WTC11 (cell line): ENCODE data around the gene LGALS8. TPM values are rescaled to one million over a fixed set of nuclear protein-coding genes. Genes with fewer than 3 reads are reported as not detected.
"Not testable (repeated sequence)": the region's sequence is repeated elsewhere in the genome, so short reads cannot be mapped to it uniquely, and the experiment has no call there.

ENCODE experiments used
- ATAC-seq: fragments of 200-7000 bp; cut with Tn5 transposase; 2 replicates; pipeline ENCODE4 v1.10.0; 2021; ENCODE audit warnings: mild to moderate bottlenecking, moderate library complexity
- CTCF ChIA-PET: fragments of 300-600 bp; sonication (Branson Sonifier 250); formaldehyde crosslinking; loops from one replicate; lab custom pipeline; 2021; ENCODE audit warnings: antibody characterized with exemption; lab: Charles Lee
- POLR2A ChIA-PET: fragments of 350-600 bp; sonication (Branson Sonifier 250); formaldehyde crosslinking; loops from one replicate; lab custom pipeline; 2021; ENCODE audit warnings: antibody characterized with exemption; lab: Charles Lee
- DNase-seq: peaks from one replicate; pipeline ENCODE4 v3.0.0; 2021; ENCODE audit warnings: low spot score
- H3K27ac Mint-ChIP-seq: 2 replicates; pipeline ENCODE4 v1.8.0; 2021; ENCODE audit warnings: mixed read lengths
- H3K27me3 Mint-ChIP-seq: 2 replicates; pipeline ENCODE4 v1.8.0; 2021; ENCODE audit warnings: low read depth, mild to moderate bottlenecking, moderate library complexity, mixed read lengths
- H3K36me3 Mint-ChIP-seq: 2 replicates; pipeline ENCODE4 v1.8.0; 2021; ENCODE audit warnings: mixed read lengths
- H3K4me1 Mint-ChIP-seq: 2 replicates; pipeline ENCODE4 v1.8.0; 2022; ENCODE audit warnings: mixed read lengths
- H3K4me3 Mint-ChIP-seq: 2 replicates; pipeline ENCODE4 v1.8.0; 2021; ENCODE audit warnings: mild to moderate bottlenecking, moderate library complexity, mixed read lengths
- H3K9me3 Mint-ChIP-seq: 2 replicates; pipeline ENCODE4 v1.8.0; 2021; ENCODE audit warnings: mixed read lengths
- GABPB1 ChIP-seq: sonication (generic); formaldehyde crosslinking; IDR thresholded peaks from 2 replicates; pipeline ENCODE4 v1.8.1; 2023; ENCODE audit warnings: mild to moderate bottlenecking, missing genetic modification reagents
- GRHL2 ChIP-seq: fragments of 250-450 bp; sonication (Bioruptor Pico); IDR thresholded peaks from 2 replicates; pipeline ENCODE4 v1.8.0; 2022; ENCODE audit warnings: mild to moderate bottlenecking, moderate library complexity; ENCODE audit not compliant: insufficient replicate concordance, severe bottlenecking
- IRF2 ChIP-seq: sonication (generic); formaldehyde crosslinking; IDR thresholded peaks from 2 replicates; pipeline ENCODE4 v1.8.0; 2022; ENCODE audit warnings: low read depth, missing genetic modification reagents, borderline replicate concordance
- JUN ChIP-seq: sonication (generic); formaldehyde crosslinking; IDR thresholded peaks from 2 replicates; pipeline ENCODE4 v1.8.0; 2023; ENCODE audit warnings: mild to moderate bottlenecking, missing genetic modification reagents
- KAT7 ChIP-seq: sonication (generic); formaldehyde crosslinking; IDR thresholded peaks from 2 replicates; pipeline ENCODE4 v1.8.1; 2023; ENCODE audit warnings: missing genetic modification reagents, mild to moderate bottlenecking, borderline replicate concordance
- NR2C2 ChIP-seq: sonication (generic); formaldehyde crosslinking; IDR thresholded peaks from 2 replicates; pipeline ENCODE4 v1.8.0; 2022; ENCODE audit warnings: mild to moderate bottlenecking, missing genetic modification reagents
- OVOL2 ChIP-seq: fragments of 250-450 bp; sonication (Bioruptor Pico); IDR thresholded peaks from 2 replicates; pipeline ENCODE4 v1.9.0; 2021; ENCODE audit warnings: mild to moderate bottlenecking, borderline replicate concordance
- RELA ChIP-seq: sonication (generic); formaldehyde crosslinking; IDR thresholded peaks from 2 replicates; pipeline ENCODE4 v1.8.1; 2022; ENCODE audit warnings: missing genetic modification reagents, mild to moderate bottlenecking, borderline replicate concordance
- RORB ChIP-seq: fragments of 250-450 bp; sonication (Bioruptor Pico); IDR thresholded peaks from 2 replicates; pipeline ENCODE4 v1.9.0; 2021; ENCODE audit warnings: mild to moderate bottlenecking
- SOX15 ChIP-seq: fragments of 250-450 bp; sonication (Bioruptor Pico); IDR thresholded peaks from 2 replicates; pipeline ENCODE4 v1.9.0; 2021; ENCODE audit warnings: mild to moderate bottlenecking
- SP1 ChIP-seq: sonication (generic); formaldehyde crosslinking; conservative IDR thresholded peaks from 2 replicates; pipeline ENCODE4 v1.8.1; 2022; ENCODE audit warnings: missing genetic modification reagents
- TEAD4 ChIP-seq: sonication (generic); formaldehyde crosslinking; IDR thresholded peaks from 2 replicates; pipeline ENCODE4 v1.8.0; 2022; ENCODE audit warnings: mild to moderate bottlenecking, missing genetic modification reagents
- ZNF121 ChIP-seq: sonication (generic); formaldehyde crosslinking; IDR thresholded peaks from 2 replicates; pipeline ENCODE4 v1.8.0; 2023; ENCODE audit warnings: missing genetic modification reagents
- ZNF416 ChIP-seq: fragments of 250-450 bp; sonication (Bioruptor Pico); IDR thresholded peaks from 2 replicates; pipeline ENCODE4 v1.9.0; 2021; ENCODE audit warnings: mild to moderate bottlenecking, inconsistent platforms
- ZNF423 ChIP-seq: fragments of 250-450 bp; sonication (Bioruptor Pico); IDR thresholded peaks from 2 replicates; pipeline ENCODE4 v2.1.2; 2022; ENCODE audit warnings: mild to moderate bottlenecking, moderate library complexity
- total RNA-seq: library from RNA; stranded (reverse); gene quantifications from 3 replicates; pipeline ENCODE4 v1.2.3, GENCODE V29; 2021
- TF ChIP-seq, protein P1 (sequence below): sonication (generic); formaldehyde crosslinking; IDR thresholded peaks from 2 replicates; pipeline ENCODE4 v1.8.1; 2023; ENCODE audit warnings: mild to moderate bottlenecking, missing genetic modification reagents, moderate library complexity
- TF ChIP-seq, protein P2 (sequence below): sonication (generic); formaldehyde crosslinking; IDR thresholded peaks from 2 replicates; pipeline ENCODE4 v1.8.1; 2022; ENCODE audit warnings: missing genetic modification reagents, borderline replicate concordance
- TF ChIP-seq, protein P3 (sequence below): fragments of 250-450 bp; sonication (Bioruptor Pico); IDR thresholded peaks from 2 replicates; pipeline ENCODE4 v1.9.0; 2021; ENCODE audit warnings: mild to moderate bottlenecking
- TF ChIP-seq, protein P4 (sequence below): sonication (generic); formaldehyde crosslinking; IDR thresholded peaks from 2 replicates; pipeline ENCODE4 v1.8.0; 2022; ENCODE audit warnings: mild to moderate bottlenecking, missing genetic modification reagents
- TF ChIP-seq, protein P5 (sequence below): sonication (generic); formaldehyde crosslinking; IDR thresholded peaks from 2 replicates; pipeline ENCODE4 v1.8.1; 2023; ENCODE audit warnings: mild to moderate bottlenecking, missing genetic modification reagents
- TF ChIP-seq, protein P6 (sequence below): fragments of 200-600 bp; IDR thresholded peaks from 2 replicates; pipeline ENCODE4 v1.8.0; 2022; ENCODE audit warnings: antibody characterized with exemption

LGALS8 gene
- total RNA-seq, 1 experiment from 2014 or later = 8.6 TPM

DNA sequence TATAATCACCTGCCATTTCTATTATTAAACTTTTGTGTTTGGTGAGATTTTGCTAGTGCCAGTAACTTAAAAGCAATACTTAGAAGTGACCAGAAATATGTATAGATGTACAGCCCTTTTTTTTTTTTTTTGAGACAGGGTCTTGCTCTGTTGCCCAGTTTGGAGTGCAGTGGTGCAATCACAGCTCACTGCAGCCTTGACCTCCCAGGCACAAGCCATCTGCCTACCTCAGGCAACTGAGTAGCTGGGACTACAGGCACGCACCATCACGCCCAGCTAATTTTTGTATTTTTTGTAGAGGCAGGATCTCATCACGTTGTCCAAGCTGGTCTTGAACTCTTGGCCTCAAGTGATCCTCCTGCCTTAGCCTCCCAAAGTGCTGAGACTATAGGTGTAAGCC, 56.6 kb downstream of the LGALS8 start:
- peak; percentile 45; the same call in 1 of the 2 replicates for TF ChIP-seq ZNF121 (CRISPR knock-in tag)
- not testable (repeated sequence) for ATAC-seq
- CTCF ChIA-PET = interaction anchor here (0.8 kb wide), 1 partner anchor 179 kb away, joined by 3 read pairs; no protein-coding TSS in a partner anchor

DNA sequence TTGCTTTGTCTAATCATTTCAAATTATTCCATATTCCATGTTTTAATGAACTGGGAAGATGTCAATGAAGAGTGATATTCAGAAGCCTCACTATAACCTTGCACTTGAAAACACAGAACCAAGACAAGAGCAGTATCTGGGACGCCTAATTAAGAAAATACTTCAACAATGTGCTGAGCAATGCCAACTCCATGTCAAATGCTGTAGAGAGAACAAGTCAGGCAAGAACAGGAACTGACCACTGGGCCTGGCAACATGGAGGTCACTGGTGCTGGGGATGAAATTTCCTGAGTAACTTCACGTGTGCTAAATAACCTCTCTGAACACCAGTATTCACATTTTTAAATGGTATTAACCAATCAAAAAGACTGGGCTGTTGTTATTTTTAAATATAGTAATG, 57.7 kb downstream of the LGALS8 start:
- Mint-ChIP-seq H3K4me3 (no peak overlapping the region), H3K4me1 (no peaks in the 10 kb centered on the region), H3K27me3 (no peaks in the 10 kb centered on the region), H3K36me3 (peaks cover 81% of the 10 kb centered on the region), H3K9me3 (no peaks in the 10 kb centered on the region), H3K27ac (no peak overlapping the region)
- TF ChIP-seq TEAD4 (no peak), KAT7 (CRISPR knock-in tag) (no peak), IRF2 (CRISPR knock-in tag) (no peak), SP1 (CRISPR knock-in tag) (no peak), NR2C2 (no peak), JUN (CRISPR knock-in tag) (no peak), GRHL2 (CRISPR knock-in tag) (no peak)
- TF ChIP-seq, protein P1, sequence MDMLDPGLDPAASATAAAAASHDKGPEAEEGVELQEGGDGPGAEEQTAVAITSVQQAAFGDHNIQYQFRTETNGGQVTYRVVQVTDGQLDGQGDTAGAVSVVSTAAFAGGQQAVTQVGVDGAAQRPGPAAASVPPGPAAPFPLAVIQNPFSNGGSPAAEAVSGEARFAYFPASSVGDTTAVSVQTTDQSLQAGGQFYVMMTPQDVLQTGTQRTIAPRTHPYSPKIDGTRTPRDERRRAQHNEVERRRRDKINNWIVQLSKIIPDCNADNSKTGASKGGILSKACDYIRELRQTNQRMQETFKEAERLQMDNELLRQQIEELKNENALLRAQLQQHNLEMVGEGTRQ (CRISPR knock-in tag) = no peak
- TF ChIP-seq, protein P2, sequence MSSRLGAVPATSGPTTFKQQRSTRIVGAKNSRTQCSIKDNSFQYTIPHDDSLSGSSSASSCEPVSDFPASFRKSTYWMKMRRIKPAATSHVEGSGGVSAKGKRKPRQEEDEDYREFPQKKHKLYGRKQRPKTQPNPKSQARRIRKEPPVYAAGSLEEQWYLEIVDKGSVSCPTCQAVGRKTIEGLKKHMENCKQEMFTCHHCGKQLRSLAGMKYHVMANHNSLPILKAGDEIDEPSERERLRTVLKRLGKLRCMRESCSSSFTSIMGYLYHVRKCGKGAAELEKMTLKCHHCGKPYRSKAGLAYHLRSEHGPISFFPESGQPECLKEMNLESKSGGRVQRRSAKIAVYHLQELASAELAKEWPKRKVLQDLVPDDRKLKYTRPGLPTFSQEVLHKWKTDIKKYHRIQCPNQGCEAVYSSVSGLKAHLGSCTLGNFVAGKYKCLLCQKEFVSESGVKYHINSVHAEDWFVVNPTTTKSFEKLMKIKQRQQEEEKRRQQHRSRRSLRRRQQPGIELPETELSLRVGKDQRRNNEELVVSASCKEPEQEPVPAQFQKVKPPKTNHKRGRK = no peak
- POLR2A ChIA-PET = no interaction called here
- DNase-seq (no peak), ATAC-seq (no peak)
- CTCF ChIA-PET = no interaction called here

More for the DNA sequence above, 56.6 kb downstream of the LGALS8 start:
- H3K27ac Mint-ChIP-seq, H3K4me3 Mint-ChIP-seq, H3K27me3 Mint-ChIP-seq, DNase-seq, H3K4me1 Mint-ChIP-seq, POLR2A ChIA-PET, H3K9me3 Mint-ChIP-seq: not testable (repeated sequence)
- H3K36me3 Mint-ChIP-seq = peaks cover 83% of the 10 kb centered on the region

DNA sequence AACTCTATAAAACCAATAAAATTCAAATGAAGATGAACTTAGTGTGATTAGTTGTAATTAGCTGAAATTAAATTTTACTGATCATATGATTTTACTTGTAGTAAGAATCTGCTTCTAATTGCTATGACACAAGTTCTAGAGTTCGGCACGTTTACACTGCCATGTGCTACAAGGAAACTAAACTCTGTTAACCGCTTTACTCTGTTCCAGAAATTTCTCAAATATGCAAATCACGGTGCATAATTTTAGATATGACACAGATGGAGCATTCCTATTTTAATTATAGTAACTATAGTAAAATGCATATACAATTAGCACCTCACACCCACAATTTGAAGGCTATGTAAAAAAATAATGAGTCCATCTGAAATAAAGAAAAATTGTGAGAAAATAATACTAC, 65.7 kb downstream of the LGALS8 start:
- Mint-ChIP-seq H3K4me3 (no peak overlapping the region), H3K4me1 (no peaks in the 10 kb centered on the region), H3K27ac (no peak overlapping the region), H3K27me3 (no peaks in the 10 kb centered on the region), H3K36me3 (peaks cover 63% of the 10 kb centered on the region), H3K9me3 (no peaks in the 10 kb centered on the region)
- TF ChIP-seq RELA (no peak), OVOL2 (no peak), SOX15 (no peak), RORB (no peak), ZNF423 (CRISPR knock-in tag) (no peak), GABPB1 (CRISPR knock-in tag) (no peak), ZNF416 (CRISPR knock-in tag) (no peak), SP1 (CRISPR knock-in tag) (no peak)
- TF ChIP-seq, protein P3, sequence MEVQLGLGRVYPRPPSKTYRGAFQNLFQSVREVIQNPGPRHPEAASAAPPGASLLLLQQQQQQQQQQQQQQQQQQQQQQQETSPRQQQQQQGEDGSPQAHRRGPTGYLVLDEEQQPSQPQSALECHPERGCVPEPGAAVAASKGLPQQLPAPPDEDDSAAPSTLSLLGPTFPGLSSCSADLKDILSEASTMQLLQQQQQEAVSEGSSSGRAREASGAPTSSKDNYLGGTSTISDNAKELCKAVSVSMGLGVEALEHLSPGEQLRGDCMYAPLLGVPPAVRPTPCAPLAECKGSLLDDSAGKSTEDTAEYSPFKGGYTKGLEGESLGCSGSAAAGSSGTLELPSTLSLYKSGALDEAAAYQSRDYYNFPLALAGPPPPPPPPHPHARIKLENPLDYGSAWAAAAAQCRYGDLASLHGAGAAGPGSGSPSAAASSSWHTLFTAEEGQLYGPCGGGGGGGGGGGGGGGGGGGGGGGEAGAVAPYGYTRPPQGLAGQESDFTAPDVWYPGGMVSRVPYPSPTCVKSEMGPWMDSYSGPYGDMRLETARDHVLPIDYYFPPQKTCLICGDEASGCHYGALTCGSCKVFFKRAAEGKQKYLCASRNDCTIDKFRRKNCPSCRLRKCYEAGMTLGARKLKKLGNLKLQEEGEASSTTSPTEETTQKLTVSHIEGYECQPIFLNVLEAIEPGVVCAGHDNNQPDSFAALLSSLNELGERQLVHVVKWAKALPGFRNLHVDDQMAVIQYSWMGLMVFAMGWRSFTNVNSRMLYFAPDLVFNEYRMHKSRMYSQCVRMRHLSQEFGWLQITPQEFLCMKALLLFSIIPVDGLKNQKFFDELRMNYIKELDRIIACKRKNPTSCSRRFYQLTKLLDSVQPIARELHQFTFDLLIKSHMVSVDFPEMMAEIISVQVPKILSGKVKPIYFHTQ (CRISPR knock-in tag) = no peak
- TF ChIP-seq, protein P4, sequence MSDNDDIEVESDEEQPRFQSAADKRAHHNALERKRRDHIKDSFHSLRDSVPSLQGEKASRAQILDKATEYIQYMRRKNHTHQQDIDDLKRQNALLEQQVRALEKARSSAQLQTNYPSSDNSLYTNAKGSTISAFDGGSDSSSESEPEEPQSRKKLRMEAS (CRISPR knock-in tag) = no peak
- TF ChIP-seq, protein P5, sequence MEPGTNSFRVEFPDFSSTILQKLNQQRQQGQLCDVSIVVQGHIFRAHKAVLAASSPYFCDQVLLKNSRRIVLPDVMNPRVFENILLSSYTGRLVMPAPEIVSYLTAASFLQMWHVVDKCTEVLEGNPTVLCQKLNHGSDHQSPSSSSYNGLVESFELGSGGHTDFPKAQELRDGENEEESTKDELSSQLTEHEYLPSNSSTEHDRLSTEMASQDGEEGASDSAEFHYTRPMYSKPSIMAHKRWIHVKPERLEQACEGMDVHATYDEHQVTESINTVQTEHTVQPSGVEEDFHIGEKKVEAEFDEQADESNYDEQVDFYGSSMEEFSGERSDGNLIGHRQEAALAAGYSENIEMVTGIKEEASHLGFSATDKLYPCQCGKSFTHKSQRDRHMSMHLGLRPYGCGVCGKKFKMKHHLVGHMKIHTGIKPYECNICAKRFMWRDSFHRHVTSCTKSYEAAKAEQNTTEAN = no peak
- TF ChIP-seq, protein P6, sequence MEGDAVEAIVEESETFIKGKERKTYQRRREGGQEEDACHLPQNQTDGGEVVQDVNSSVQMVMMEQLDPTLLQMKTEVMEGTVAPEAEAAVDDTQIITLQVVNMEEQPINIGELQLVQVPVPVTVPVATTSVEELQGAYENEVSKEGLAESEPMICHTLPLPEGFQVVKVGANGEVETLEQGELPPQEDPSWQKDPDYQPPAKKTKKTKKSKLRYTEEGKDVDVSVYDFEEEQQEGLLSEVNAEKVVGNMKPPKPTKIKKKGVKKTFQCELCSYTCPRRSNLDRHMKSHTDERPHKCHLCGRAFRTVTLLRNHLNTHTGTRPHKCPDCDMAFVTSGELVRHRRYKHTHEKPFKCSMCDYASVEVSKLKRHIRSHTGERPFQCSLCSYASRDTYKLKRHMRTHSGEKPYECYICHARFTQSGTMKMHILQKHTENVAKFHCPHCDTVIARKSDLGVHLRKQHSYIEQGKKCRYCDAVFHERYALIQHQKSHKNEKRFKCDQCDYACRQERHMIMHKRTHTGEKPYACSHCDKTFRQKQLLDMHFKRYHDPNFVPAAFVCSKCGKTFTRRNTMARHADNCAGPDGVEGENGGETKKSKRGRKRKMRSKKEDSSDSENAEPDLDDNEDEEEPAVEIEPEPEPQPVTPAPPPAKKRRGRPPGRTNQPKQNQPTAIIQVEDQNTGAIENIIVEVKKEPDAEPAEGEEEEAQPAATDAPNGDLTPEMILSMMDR = no peak
- TF ChIP-seq, protein P2 = no peak
- ChIA-PET CTCF (no interaction called here), POLR2A (no interaction called here)
- ATAC-seq (no peak), DNase-seq (no peak)
